ENCODE data around the gene GRIA3. TPM values are rescaled to one million over a fixed set of nuclear protein-coding genes. Genes with fewer than 3 reads are reported as not detected.

GRIA3 gene
- polyA plus RNA-seq, 1 of the 3 experiments (the other 2 are of a cell fraction): 0.15 TPM

DNA sequence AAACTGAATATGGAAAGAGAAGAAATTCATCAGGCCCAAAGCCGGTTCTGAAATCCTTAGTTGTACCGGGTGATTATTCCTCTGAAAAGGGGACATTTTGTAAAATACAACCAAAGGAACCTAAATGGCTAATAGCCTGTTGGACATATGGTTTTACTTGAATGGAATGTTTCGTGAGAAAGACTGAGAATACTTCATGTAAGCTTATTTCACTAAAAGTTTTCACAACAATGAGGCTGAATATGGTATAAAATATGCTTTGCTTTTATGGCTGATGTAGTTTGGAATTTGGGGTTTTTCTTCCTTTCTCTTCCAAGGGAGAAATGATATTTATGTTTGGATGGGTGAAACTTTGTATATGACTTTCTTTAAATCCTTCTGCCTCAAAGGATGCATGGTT is 2.7 kb downstream of the GRIA3 start:
- Histone ChIP-seq H3K27ac (ENCODE audit: low read depth in 2 of 2, low read length in 1 of 2) (no peak overlapping the region), H3K36me3 (replicated peaks in 1 of 2; ENCODE audit: control insufficient read depth in 1 of 2, insufficient read depth in 2 of 2, low read length in 1 of 2) (no peaks in the 10 kb centered on the region), H3K9me3 (no peaks in the 10 kb centered on the region), H2AFZ (ENCODE audit: low read depth) (no peak overlapping the region), H3K27me3 (ENCODE audit: insufficient read depth) (peaks cover 29% of the 10 kb centered on the region), H3K9ac (no peak overlapping the region), H4K20me1 (ENCODE audit: insufficient read depth) (no peaks in the 10 kb centered on the region), H3K9me2 (no peaks in the 10 kb centered on the region), H3F3A (replicated peaks; ENCODE audit: insufficient read depth) (no peaks in the 10 kb centered on the region), H3K4me3 (ENCODE audit: low read depth in 2 of 2, low read length in 1 of 2) (no peak overlapping the region), H3K4me1 (ENCODE audit: control insufficient read depth in 1 of 2, insufficient read depth in 2 of 2, low read depth in 1 of 2, low read length in 1 of 2) (no peaks in the 10 kb centered on the region), H3K4me2 (no peak overlapping the region), H3K79me2 (ENCODE audit: insufficient read depth) (no peaks in the 10 kb centered on the region)
- ChIA-PET POLR2A (no interaction called here), CTCF (interaction anchor here (1.2 kb wide), 1 partner anchor 236 kb away, joined by 6 read pairs; no protein-coding TSS in a partner anchor)
- no peak for DNase-seq
- 47% methylated on average over 3 of the region's 3 CpGs for WGBS (ENCODE audit: low lambda C conversion rate)
- TF ChIP-seq SIN3A (IDR thresholded peaks at IDR 0.05; ENCODE audit: borderline replicate concordance, low read depth, low read length) (no peak), YY1 (IDR thresholded peaks at IDR 0.05; ENCODE audit: low read depth) (no peak), TAF1 (IDR thresholded peaks at IDR 0.05; ENCODE audit: borderline replicate concordance, low read depth, low read length) (no peak), NRF1 (IDR thresholded peaks at IDR 0.05; ENCODE audit: low read depth, low read length) (no peak), FOXJ3 (CRISPR knock-in tag; IDR thresholded peaks at IDR 0.05) (no peak), MXI1 (IDR thresholded peaks at IDR 0.05; ENCODE audit: low read depth, low read length) (no peak), POLR2AphosphoS5 (IDR thresholded peaks at IDR 0.05; ENCODE audit: low read depth, low read length) (no peak), RAD21 (IDR thresholded peaks at IDR 0.05; ENCODE audit: low read length) (no peak)
- TF ChIP-seq, protein P1, sequence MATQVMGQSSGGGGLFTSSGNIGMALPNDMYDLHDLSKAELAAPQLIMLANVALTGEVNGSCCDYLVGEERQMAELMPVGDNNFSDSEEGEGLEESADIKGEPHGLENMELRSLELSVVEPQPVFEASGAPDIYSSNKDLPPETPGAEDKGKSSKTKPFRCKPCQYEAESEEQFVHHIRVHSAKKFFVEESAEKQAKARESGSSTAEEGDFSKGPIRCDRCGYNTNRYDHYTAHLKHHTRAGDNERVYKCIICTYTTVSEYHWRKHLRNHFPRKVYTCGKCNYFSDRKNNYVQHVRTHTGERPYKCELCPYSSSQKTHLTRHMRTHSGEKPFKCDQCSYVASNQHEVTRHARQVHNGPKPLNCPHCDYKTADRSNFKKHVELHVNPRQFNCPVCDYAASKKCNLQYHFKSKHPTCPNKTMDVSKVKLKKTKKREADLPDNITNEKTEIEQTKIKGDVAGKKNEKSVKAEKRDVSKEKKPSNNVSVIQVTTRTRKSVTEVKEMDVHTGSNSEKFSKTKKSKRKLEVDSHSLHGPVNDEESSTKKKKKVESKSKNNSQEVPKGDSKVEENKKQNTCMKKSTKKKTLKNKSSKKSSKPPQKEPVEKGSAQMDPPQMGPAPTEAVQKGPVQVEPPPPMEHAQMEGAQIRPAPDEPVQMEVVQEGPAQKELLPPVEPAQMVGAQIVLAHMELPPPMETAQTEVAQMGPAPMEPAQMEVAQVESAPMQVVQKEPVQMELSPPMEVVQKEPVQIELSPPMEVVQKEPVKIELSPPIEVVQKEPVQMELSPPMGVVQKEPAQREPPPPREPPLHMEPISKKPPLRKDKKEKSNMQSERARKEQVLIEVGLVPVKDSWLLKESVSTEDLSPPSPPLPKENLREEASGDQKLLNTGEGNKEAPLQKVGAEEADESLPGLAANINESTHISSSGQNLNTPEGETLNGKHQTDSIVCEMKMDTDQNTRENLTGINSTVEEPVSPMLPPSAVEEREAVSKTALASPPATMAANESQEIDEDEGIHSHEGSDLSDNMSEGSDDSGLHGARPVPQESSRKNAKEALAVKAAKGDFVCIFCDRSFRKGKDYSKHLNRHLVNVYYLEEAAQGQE (IDR thresholded peaks at IDR 0.05; ENCODE audit: low read depth, low read length): no peak

DNA sequence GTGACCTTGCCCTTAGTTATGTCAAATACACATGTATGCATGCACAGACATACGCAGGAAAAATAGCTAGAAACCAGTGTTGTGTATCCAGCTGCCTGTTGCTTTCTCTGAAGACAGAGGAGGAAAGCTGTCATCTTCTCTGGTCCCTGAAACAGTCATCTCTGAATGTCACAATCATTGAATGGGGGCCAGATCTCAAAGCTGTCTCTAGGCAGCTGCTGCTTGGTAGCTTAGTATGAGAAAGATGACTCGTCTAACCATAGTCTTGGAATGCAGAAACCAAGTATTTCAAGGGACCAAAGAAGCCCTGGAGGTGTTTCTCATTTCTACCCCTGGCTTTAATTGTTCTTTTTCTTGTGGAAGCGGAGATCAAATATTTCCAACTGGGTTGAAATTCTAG is 4.0 kb downstream of the GRIA3 start:
- no peaks in the 10 kb centered on the region for H3K79me2 ChIP-seq (ENCODE audit: insufficient read depth)
- no peak overlapping the region for H3K27ac ChIP-seq (ENCODE audit: low read depth in 2 of 2, low read length in 1 of 2)
- ChIA-PET CTCF (interaction anchor here (0.8 kb wide), 1 partner anchor 1879 kb away, joined by 3 read pairs; no protein-coding TSS in a partner anchor), POLR2A (no interaction called here)
- no peaks in the 10 kb centered on the region for H3K4me1 ChIP-seq (ENCODE audit: control insufficient read depth in 1 of 2, insufficient read depth in 2 of 2, low read depth in 1 of 2, low read length in 1 of 2)
- TF ChIP-seq, protein P2, sequence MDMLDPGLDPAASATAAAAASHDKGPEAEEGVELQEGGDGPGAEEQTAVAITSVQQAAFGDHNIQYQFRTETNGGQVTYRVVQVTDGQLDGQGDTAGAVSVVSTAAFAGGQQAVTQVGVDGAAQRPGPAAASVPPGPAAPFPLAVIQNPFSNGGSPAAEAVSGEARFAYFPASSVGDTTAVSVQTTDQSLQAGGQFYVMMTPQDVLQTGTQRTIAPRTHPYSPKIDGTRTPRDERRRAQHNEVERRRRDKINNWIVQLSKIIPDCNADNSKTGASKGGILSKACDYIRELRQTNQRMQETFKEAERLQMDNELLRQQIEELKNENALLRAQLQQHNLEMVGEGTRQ (IDR thresholded peaks at IDR 0.05; ENCODE audit: borderline replicate concordance, low read depth, low read length): no peak
- TF ChIP-seq RFX5 (IDR thresholded peaks at IDR 0.05; ENCODE audit: low read length) (no peak), YY1 (IDR thresholded peaks at IDR 0.05; ENCODE audit: low read depth) (no peak), FOXM1 (IDR thresholded peaks at IDR 0.05; ENCODE audit: low read depth) (no peak), MXI1 (IDR thresholded peaks at IDR 0.05; ENCODE audit: low read depth, low read length) (no peak), FOXJ3 (CRISPR knock-in tag; IDR thresholded peaks at IDR 0.05) (no peak)
- TF ChIP-seq, protein P3, sequence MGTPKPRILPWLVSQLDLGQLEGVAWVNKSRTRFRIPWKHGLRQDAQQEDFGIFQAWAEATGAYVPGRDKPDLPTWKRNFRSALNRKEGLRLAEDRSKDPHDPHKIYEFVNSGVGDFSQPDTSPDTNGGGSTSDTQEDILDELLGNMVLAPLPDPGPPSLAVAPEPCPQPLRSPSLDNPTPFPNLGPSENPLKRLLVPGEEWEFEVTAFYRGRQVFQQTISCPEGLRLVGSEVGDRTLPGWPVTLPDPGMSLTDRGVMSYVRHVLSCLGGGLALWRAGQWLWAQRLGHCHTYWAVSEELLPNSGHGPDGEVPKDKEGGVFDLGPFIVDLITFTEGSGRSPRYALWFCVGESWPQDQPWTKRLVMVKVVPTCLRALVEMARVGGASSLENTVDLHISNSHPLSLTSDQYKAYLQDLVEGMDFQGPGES (IDR thresholded peaks at IDR 0.05; ENCODE audit: low read depth, low read length): no peak
- TF ChIP-seq, protein P4, sequence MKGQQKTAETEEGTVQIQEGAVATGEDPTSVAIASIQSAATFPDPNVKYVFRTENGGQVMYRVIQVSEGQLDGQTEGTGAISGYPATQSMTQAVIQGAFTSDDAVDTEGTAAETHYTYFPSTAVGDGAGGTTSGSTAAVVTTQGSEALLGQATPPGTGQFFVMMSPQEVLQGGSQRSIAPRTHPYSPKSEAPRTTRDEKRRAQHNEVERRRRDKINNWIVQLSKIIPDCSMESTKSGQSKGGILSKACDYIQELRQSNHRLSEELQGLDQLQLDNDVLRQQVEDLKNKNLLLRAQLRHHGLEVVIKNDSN (IDR thresholded peaks at IDR 0.05; ENCODE audit: borderline replicate concordance, low read depth): no peak
- TF ChIP-seq, protein P5, sequence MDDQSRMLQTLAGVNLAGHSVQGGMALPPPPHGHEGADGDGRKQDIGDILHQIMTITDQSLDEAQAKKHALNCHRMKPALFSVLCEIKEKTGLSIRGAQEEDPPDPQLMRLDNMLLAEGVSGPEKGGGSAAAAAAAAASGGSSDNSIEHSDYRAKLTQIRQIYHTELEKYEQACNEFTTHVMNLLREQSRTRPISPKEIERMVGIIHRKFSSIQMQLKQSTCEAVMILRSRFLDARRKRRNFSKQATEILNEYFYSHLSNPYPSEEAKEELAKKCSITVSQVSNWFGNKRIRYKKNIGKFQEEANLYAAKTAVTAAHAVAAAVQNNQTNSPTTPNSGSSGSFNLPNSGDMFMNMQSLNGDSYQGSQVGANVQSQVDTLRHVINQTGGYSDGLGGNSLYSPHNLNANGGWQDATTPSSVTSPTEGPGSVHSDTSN (IDR thresholded peaks at IDR 0.05): no peak
- H3K9me3 ChIP-seq: no peaks in the 10 kb centered on the region
- 34% methylated on average over 3 of the region's 3 CpGs for WGBS (ENCODE audit: low lambda C conversion rate)
- no peak overlapping the region for H3K9ac ChIP-seq
- H3K36me3 ChIP-seq (replicated peaks in 1 of 2; ENCODE audit: control insufficient read depth in 1 of 2, insufficient read depth in 2 of 2, low read length in 1 of 2): no peaks in the 10 kb centered on the region
- H3K9me2 ChIP-seq: no peaks in the 10 kb centered on the region
- no peaks in the 10 kb centered on the region for H4K20me1 ChIP-seq (ENCODE audit: insufficient read depth)
- no peak overlapping the region for H3K4me3 ChIP-seq (ENCODE audit: low read depth in 2 of 2, low read length in 1 of 2)
- no peak for DNase-seq
- no peak overlapping the region for H2AFZ ChIP-seq (ENCODE audit: low read depth)
- peaks cover 29% of the 10 kb centered on the region for H3K27me3 ChIP-seq (ENCODE audit: insufficient read depth)
- no peak overlapping the region for H3K4me2 ChIP-seq
- no peaks in the 10 kb centered on the region for H3F3A ChIP-seq (replicated peaks; ENCODE audit: insufficient read depth)
